ENCODE data around the gene FBXO10.

The FBXO10 gene

DNA sequence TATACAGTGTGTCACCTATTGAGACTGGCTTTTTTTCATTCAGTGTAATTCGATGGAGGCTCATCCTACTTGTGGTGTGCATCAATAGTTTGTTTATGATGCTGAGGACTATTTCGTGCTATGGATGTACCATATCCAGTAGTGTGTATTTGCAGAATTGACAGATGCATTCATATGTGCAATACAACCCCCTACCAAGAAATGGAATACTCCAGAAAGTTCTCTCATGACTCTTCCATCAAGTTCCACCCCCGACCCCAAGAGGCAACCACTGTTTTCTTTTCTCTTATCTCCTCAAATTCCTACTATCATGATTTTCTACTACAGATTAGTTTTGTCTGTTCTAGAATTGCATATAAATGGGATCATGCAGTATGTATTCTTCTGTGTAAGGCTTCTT is 21.9 kb downstream of the FBXO10 start:
- H3K9ac ChIP-seq (ENCODE audit: low read depth in 1 of 2, low read length in 2 of 2) = no peak overlapping the region
- no peaks in the 10 kb centered on the region for H3K27me3 ChIP-seq (ENCODE audit: control insufficient read depth in 1 of 2, insufficient read depth in 2 of 2, low read length in 2 of 2)
- H3K4me1 ChIP-seq (ENCODE audit: control insufficient read depth in 1 of 2, insufficient read depth in 2 of 2, low read length in 2 of 2) = no peaks in the 10 kb centered on the region
- no peaks in the 10 kb centered on the region for H3K9me3 ChIP-seq (ENCODE audit: control insufficient read depth in 1 of 2, low read length in 2 of 2)
- H3K27ac ChIP-seq (ENCODE audit: low read depth, low read length) = no peak overlapping the region
- H3K4me3 ChIP-seq (ENCODE audit: low read depth in 1 of 2, low read length in 2 of 2) = no peak overlapping the region
- no peaks in the 10 kb centered on the region for H3K36me3 ChIP-seq (ENCODE audit: control insufficient read depth in 1 of 2, insufficient read depth in 2 of 2, low read length in 2 of 2)

DNA sequence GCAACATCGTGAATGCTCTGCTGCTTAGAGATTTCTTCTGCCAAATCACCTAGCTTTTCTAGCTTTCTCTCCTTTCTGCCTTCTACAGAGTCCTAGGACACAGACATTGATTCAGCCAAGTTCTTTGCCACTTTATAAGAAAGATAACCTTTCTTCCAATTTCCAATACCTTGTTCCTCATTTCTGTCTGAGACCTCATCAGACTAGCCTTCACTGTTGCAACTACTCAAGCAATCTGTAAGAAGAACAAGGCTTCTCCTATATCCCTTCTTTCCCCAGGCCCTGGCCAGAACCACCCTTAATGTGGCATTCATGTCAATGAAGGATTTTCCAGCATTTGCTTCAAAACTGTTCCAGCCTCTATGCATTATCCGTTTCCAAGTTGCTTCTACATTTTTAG is 24.3 kb downstream of the FBXO10 start:
- no peak overlapping the region for H3K27ac ChIP-seq (ENCODE audit: low read depth, low read length)
- H3K4me1 ChIP-seq (ENCODE audit: control insufficient read depth in 1 of 2, insufficient read depth in 2 of 2, low read length in 2 of 2) = no peaks in the 10 kb centered on the region
- no peaks in the 10 kb centered on the region for H3K9me3 ChIP-seq (ENCODE audit: control insufficient read depth in 1 of 2, low read length in 2 of 2)
- no peaks in the 10 kb centered on the region for H3K36me3 ChIP-seq (ENCODE audit: control insufficient read depth in 1 of 2, insufficient read depth in 2 of 2, low read length in 2 of 2)
- no peak overlapping the region for H3K9ac ChIP-seq (ENCODE audit: low read depth in 1 of 2, low read length in 2 of 2)
- no peaks in the 10 kb centered on the region for H3K27me3 ChIP-seq (ENCODE audit: control insufficient read depth in 1 of 2, insufficient read depth in 2 of 2, low read length in 2 of 2)
- H3K4me3 ChIP-seq (ENCODE audit: low read depth in 1 of 2, low read length in 2 of 2) = no peak overlapping the region

DNA sequence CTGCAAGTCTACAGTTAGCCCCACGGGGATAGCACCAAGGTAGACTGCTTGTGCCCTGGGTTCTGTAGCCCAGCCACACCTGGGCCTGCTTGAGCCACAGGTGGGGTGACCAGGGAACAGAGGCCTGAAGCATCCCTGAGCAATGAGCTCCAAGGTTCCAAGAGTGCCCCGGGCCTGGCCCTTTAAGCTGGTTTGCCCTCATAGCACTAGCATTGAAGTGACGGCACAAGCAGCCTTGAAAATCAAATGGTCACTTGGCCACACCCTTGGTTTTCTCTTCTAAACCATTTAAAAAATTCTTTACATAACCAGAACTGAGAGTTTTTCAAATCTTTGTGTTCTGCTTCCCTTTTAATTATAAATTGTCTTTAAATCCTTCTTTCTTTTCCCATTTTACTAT is 24.7 kb downstream of the FBXO10 start:
- Histone ChIP-seq H3K4me1 (ENCODE audit: control insufficient read depth in 1 of 2, insufficient read depth in 2 of 2, low read length in 2 of 2) (no peaks in the 10 kb centered on the region), H3K36me3 (ENCODE audit: control insufficient read depth in 1 of 2, insufficient read depth in 2 of 2, low read length in 2 of 2) (no peaks in the 10 kb centered on the region), H3K27me3 (ENCODE audit: control insufficient read depth in 1 of 2, insufficient read depth in 2 of 2, low read length in 2 of 2) (no peaks in the 10 kb centered on the region), H3K27ac (ENCODE audit: low read depth, low read length) (no peak overlapping the region), H3K4me3 (ENCODE audit: low read depth in 1 of 2, low read length in 2 of 2) (no peak overlapping the region), H3K9ac (ENCODE audit: low read depth in 1 of 2, low read length in 2 of 2) (no peak overlapping the region), H3K9me3 (ENCODE audit: control insufficient read depth in 1 of 2, low read length in 2 of 2) (no peaks in the 10 kb centered on the region)

DNA sequence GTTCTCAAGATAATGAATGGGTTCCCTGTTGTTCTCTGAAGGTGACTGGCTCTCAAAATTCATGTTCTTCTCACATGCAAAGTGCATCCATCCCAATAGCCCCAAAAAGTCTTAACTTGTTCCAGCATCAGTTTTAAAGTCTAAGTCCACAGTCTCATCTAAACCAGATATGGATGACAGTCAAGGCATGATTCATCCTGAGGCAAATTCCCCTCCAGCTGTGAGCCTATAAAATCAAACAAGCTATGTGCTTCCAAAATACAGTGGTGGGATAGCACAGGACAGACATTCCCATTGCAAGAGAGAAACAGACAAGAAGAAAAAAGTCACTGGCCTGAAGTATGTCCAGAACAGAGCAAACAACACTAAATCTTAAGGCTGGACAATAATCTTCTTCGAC is 25.4 kb downstream of the FBXO10 start:
- Histone ChIP-seq H3K9me3 (ENCODE audit: control insufficient read depth in 1 of 2, low read length in 2 of 2) (no peaks in the 10 kb centered on the region), H3K36me3 (ENCODE audit: control insufficient read depth in 1 of 2, insufficient read depth in 2 of 2, low read length in 2 of 2) (no peaks in the 10 kb centered on the region), H3K4me1 (ENCODE audit: control insufficient read depth in 1 of 2, insufficient read depth in 2 of 2, low read length in 2 of 2) (no peaks in the 10 kb centered on the region), H3K4me3 (ENCODE audit: low read depth in 1 of 2, low read length in 2 of 2) (no peak overlapping the region), H3K27me3 (ENCODE audit: control insufficient read depth in 1 of 2, insufficient read depth in 2 of 2, low read length in 2 of 2) (no peaks in the 10 kb centered on the region), H3K27ac (ENCODE audit: low read depth, low read length) (no peak overlapping the region), H3K9ac (ENCODE audit: low read depth in 1 of 2, low read length in 2 of 2) (no peak overlapping the region)

DNA sequence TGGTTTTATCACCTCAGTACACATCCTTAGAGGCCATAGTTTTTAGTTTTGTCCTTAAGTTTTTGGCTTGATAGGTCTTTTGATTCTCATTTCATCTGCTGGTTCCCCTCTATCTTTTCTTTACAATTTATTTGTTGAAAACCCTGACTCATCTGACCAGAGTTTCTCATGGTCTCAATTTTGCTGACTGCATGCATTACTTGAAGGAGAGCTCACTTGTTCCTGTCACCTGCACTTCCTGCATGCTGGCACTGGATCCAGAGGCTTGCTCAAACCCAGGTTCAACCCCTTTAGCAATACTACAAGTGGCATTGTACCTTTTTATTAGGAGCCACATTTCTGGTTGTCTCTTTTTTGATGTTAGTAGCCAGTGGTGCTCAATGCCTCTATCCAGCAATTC is 26.7 kb downstream of the FBXO10 start:
- H3K36me3 ChIP-seq (ENCODE audit: control insufficient read depth in 1 of 2, insufficient read depth in 2 of 2, low read length in 2 of 2) = no peaks in the 10 kb centered on the region
- H3K9ac ChIP-seq (ENCODE audit: low read depth in 1 of 2, low read length in 2 of 2) = no peak overlapping the region
- H3K9me3 ChIP-seq (ENCODE audit: control insufficient read depth in 1 of 2, low read length in 2 of 2) = no peaks in the 10 kb centered on the region
- no peaks in the 10 kb centered on the region for H3K4me1 ChIP-seq (ENCODE audit: control insufficient read depth in 1 of 2, insufficient read depth in 2 of 2, low read length in 2 of 2)
- H3K27me3 ChIP-seq (ENCODE audit: control insufficient read depth in 1 of 2, insufficient read depth in 2 of 2, low read length in 2 of 2) = no peaks in the 10 kb centered on the region
- H3K27ac ChIP-seq (ENCODE audit: low read depth, low read length) = no peak overlapping the region
- H3K4me3 ChIP-seq (ENCODE audit: low read depth in 1 of 2, low read length in 2 of 2) = no peak overlapping the region

DNA sequence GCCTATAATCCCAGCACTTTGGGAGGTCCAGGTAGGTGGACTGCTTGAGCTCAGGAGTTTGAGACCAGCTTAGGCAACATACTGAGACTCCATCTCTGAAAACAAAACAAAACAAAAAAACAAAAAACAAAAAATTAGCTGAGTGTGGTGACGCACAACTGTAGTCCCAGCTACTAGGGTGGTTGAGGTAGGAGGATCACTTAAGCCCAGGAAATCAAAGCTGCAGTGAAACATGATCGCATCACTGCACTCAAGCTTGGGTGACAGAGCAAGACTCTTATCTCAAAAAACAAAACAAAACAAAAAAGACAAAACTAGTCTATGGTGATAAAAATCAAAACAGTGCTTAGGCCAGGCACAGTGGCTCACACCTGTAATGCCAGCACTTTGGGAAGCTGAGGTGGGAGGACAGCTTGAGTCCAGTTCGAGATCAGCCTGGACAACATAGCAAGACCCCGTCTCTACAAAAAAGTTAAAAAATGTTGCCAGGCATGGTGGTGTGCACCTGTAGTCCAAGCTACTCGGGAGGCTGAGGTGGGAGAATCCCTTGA is 28.8 kb downstream of the FBXO10 start:
- Histone ChIP-seq H3K4me3 (ENCODE audit: low read depth in 1 of 2, low read length in 2 of 2) (no peak overlapping the region), H3K27me3 (ENCODE audit: control insufficient read depth in 1 of 2, insufficient read depth in 2 of 2, low read length in 2 of 2) (no peaks in the 10 kb centered on the region), H3K27ac (ENCODE audit: low read depth, low read length) (no peak overlapping the region), H3K9ac (ENCODE audit: low read depth in 1 of 2, low read length in 2 of 2) (no peak overlapping the region), H3K9me3 (ENCODE audit: control insufficient read depth in 1 of 2, low read length in 2 of 2) (no peaks in the 10 kb centered on the region), H3K36me3 (ENCODE audit: control insufficient read depth in 1 of 2, insufficient read depth in 2 of 2, low read length in 2 of 2) (no peaks in the 10 kb centered on the region), H3K4me1 (ENCODE audit: control insufficient read depth in 1 of 2, insufficient read depth in 2 of 2, low read length in 2 of 2) (no peaks in the 10 kb centered on the region)

DNA sequence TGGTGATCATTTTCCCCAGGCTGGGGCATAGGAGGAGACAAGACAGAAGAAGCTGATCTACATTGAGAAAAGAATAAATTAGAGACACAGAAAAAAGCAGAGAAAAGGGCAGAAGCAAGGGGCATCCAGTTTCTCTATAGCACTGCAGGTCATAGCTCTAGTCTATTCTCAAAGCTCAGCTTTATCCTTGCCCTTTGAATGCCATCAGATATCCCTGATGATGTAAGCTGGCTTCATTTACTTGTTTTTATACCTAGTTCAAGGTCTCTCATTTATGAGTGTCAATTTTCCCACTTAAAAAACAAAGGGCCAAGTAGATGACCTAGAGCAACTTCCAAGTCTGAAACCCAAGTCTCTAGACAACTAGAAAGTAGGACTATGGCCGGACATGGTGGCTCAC is 32.7 kb downstream of the FBXO10 start:
- peaks cover 0 to 5% of the 10 kb centered on the region in 2 donors for H3K36me3 ChIP-seq (ENCODE audit: control insufficient read depth in 1 of 2, insufficient read depth in 2 of 2, low read length in 2 of 2)
- H3K27me3 ChIP-seq (ENCODE audit: control insufficient read depth in 1 of 2, insufficient read depth in 2 of 2, low read length in 2 of 2) = no peaks in the 10 kb centered on the region
- H3K9ac ChIP-seq (ENCODE audit: low read depth in 1 of 2, low read length in 2 of 2) = no peak overlapping the region
- H3K4me1 ChIP-seq (ENCODE audit: control insufficient read depth in 1 of 2, insufficient read depth in 2 of 2, low read length in 2 of 2) = no peaks in the 10 kb centered on the region
- H3K4me3 ChIP-seq (ENCODE audit: low read depth in 1 of 2, low read length in 2 of 2) = no peak overlapping the region
- H3K9me3 ChIP-seq (ENCODE audit: control insufficient read depth in 1 of 2, low read length in 2 of 2) = no peaks in the 10 kb centered on the region
- H3K27ac ChIP-seq (ENCODE audit: low read depth, low read length) = no peak overlapping the region

DNA sequence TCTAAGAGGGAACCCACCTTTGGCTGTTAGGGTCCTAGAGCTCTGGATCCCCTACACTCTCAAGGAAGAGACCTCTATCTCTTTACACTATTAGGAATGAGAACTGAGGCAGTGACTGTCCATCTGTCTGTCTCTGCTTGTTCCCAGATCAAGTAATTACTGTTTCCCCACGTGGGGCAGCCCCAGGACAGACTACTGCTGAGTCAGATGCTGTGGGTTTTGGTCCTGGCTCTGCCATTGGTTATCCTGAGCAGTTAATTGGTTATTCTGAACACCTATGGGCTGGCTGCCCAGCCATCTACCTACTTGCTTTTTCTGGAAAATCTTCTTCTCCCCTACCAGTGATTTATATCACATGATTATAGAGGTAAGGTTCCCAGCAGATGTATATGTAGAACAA is 33.3 kb downstream of the FBXO10 start:
- Histone ChIP-seq H3K9ac (ENCODE audit: low read depth in 1 of 2, low read length in 2 of 2) (no peak overlapping the region), H3K4me1 (ENCODE audit: control insufficient read depth in 1 of 2, insufficient read depth in 2 of 2, low read length in 2 of 2) (no peaks in the 10 kb centered on the region), H3K36me3 (ENCODE audit: control insufficient read depth in 1 of 2, insufficient read depth in 2 of 2, low read length in 2 of 2) (peaks cover 0 to 9% of the 10 kb centered on the region in 2 donors), H3K27ac (ENCODE audit: low read depth, low read length) (no peak overlapping the region), H3K27me3 (ENCODE audit: control insufficient read depth in 1 of 2, insufficient read depth in 2 of 2, low read length in 2 of 2) (no peaks in the 10 kb centered on the region), H3K4me3 (ENCODE audit: low read depth in 1 of 2, low read length in 2 of 2) (no peak overlapping the region), H3K9me3 (ENCODE audit: control insufficient read depth in 1 of 2, low read length in 2 of 2) (no peaks in the 10 kb centered on the region)

DNA sequence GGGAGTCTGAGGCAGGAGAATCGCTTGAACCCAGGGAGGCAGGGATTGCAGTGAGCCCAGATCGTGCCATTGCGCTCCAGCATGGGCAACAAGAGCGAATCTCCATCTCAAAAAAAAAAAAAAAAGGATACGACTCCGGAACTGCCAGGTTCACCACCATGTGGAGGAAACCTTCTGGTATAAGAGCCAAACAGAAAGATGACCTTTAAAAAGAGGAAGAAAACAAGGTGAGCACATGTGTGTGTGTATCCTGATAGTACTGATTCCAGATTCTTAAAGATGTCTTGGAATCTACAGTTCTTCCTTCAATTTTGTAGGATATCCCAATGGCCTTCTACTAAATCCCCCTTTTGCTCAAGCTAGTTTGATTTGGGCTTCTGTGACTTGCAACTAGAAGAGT is 33.7 kb downstream of the FBXO10 start:
- Histone ChIP-seq H3K27me3 (ENCODE audit: control insufficient read depth in 1 of 2, insufficient read depth in 2 of 2, low read length in 2 of 2) (no peaks in the 10 kb centered on the region), H3K9ac (ENCODE audit: low read depth in 1 of 2, low read length in 2 of 2) (no peak overlapping the region), H3K4me1 (ENCODE audit: control insufficient read depth in 1 of 2, insufficient read depth in 2 of 2, low read length in 2 of 2) (no peaks in the 10 kb centered on the region), H3K9me3 (ENCODE audit: control insufficient read depth in 1 of 2, low read length in 2 of 2) (no peaks in the 10 kb centered on the region), H3K4me3 (ENCODE audit: low read depth in 1 of 2, low read length in 2 of 2) (no peak overlapping the region), H3K27ac (ENCODE audit: low read depth, low read length) (no peak overlapping the region), H3K36me3 (ENCODE audit: control insufficient read depth in 1 of 2, insufficient read depth in 2 of 2, low read length in 2 of 2) (peaks cover 0 to 10% of the 10 kb centered on the region in 2 donors)

DNA sequence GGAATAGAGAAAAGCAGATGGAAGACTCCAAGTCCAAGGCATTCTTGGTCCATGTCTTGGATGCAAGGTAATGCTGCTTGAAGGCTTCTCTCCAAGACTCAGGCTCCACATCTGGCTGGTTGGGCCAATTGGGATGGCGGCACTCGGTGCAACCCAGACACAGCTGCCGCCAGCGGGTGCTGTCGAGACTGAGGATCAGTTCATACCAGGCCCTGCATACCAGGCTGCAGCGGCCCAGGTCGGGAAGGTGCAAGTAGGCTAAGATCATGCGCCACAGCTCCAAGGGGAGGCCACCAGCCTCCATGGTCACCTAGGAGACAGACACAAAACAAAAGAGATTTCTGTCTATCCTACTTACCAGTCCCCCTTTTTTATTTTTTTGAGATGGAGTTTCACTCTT is 34.7 kb downstream of the FBXO10 start:
- H3K27me3 ChIP-seq (ENCODE audit: control insufficient read depth in 1 of 2, insufficient read depth in 2 of 2, low read length in 2 of 2) = no peaks in the 10 kb centered on the region
- no peak overlapping the region for H3K27ac ChIP-seq (ENCODE audit: low read depth, low read length)
- H3K4me1 ChIP-seq (ENCODE audit: control insufficient read depth in 1 of 2, insufficient read depth in 2 of 2, low read length in 2 of 2) = no peaks in the 10 kb centered on the region
- H3K4me3 ChIP-seq (ENCODE audit: low read depth in 1 of 2, low read length in 2 of 2) = no peak overlapping the region
- H3K9me3 ChIP-seq (ENCODE audit: control insufficient read depth in 1 of 2, low read length in 2 of 2) = no peaks in the 10 kb centered on the region
- no peak overlapping the region for H3K9ac ChIP-seq (ENCODE audit: low read depth in 1 of 2, low read length in 2 of 2)
- peaks cover 0 to 16% of the 10 kb centered on the region in 2 donors for H3K36me3 ChIP-seq (ENCODE audit: control insufficient read depth in 1 of 2, insufficient read depth in 2 of 2, low read length in 2 of 2)

DNA sequence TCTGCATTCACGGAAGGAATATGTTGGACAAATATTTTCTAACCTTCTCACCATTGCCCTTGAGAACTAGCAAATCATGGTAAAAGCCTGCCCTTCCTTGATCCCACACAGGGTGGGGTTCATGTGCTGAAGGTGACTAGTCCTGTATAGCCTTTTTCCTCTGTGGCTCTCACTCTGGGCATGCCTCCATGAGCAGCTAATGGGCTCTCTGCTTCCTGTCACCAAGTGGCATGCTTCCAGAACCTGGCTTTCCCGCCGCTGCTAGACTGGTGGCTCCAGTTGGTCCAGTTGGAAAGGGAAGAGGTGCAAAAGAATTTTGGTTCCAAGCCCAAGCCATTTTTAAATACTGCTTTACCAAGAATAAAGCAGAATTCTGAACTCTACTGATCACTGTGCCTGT is 35.5 kb downstream of the FBXO10 start:
- H3K4me1 ChIP-seq (ENCODE audit: control insufficient read depth in 1 of 2, insufficient read depth in 2 of 2, low read length in 2 of 2) = no peaks in the 10 kb centered on the region
- H3K27ac ChIP-seq (ENCODE audit: low read depth, low read length) = no peak overlapping the region
- H3K9ac ChIP-seq (ENCODE audit: low read depth in 1 of 2, low read length in 2 of 2) = no peak overlapping the region
- H3K36me3 ChIP-seq (ENCODE audit: control insufficient read depth in 1 of 2, insufficient read depth in 2 of 2, low read length in 2 of 2) = peaks cover 0 to 16% of the 10 kb centered on the region in 2 donors
- H3K4me3 ChIP-seq (ENCODE audit: low read depth in 1 of 2, low read length in 2 of 2) = no peak overlapping the region
- H3K27me3 ChIP-seq (ENCODE audit: control insufficient read depth in 1 of 2, insufficient read depth in 2 of 2, low read length in 2 of 2) = no peaks in the 10 kb centered on the region
- no peaks in the 10 kb centered on the region for H3K9me3 ChIP-seq (ENCODE audit: control insufficient read depth in 1 of 2, low read length in 2 of 2)
